ENCODE data around the gene CDK6.

The CDK6 gene

GRCh38 chr7:92740134-92740533 is 96.2 kb downstream of the CDK6 start:
- no peak for DNase-seq (ENCODE audit: low read depth, low spot score)

- no peak for DNase-seq (ENCODE audit: low read depth, low spot score)
Observed at GRCh38 chr7:92739091-92739490, 97.3 kb downstream of the CDK6 start.

GRCh38 chr7:92737706-92738105 is 98.7 kb downstream of the CDK6 start:
- no peak for DNase-seq (ENCODE audit: low read depth, low spot score)

GRCh38 chr7:92736870-92737269 is 99.5 kb downstream of the CDK6 start:
- DNase-seq (ENCODE audit: low read depth, low spot score): no peak

GRCh38 chr7:92735707-92736106 is 100.7 kb downstream of the CDK6 start:
- DNase-seq (ENCODE audit: low read depth, low spot score): peak; percentile 54

- DNase-seq (ENCODE audit: low read depth, low spot score): no peak
Observed at GRCh38 chr7:92732316-92733036, 103.9 kb downstream of the CDK6 start.

- DNase-seq (ENCODE audit: low read depth, low spot score): peak; percentile 42
Observed at GRCh38 chr7:92731335-92732063, 104.9 kb downstream of the CDK6 start.

- no peak for DNase-seq (ENCODE audit: low read depth, low spot score)
Observed at GRCh38 chr7:92730808-92731207, 105.6 kb downstream of the CDK6 start.

GRCh38 chr7:92729751-92730150 is 106.6 kb downstream of the CDK6 start:
- no peak for DNase-seq (ENCODE audit: low read depth, low spot score)

- DNase-seq (ENCODE audit: low read depth, low spot score): no peak
Observed at GRCh38 chr7:92729172-92729571, 107.2 kb downstream of the CDK6 start.

- DNase-seq (ENCODE audit: low read depth, low spot score): no peak
Observed at GRCh38 chr7:92727755-92728154, 108.6 kb downstream of the CDK6 start.

- DNase-seq (ENCODE audit: low read depth, low spot score): no peak
Observed at GRCh38 chr7:92725161-92725925, 111.0 kb downstream of the CDK6 start.

GRCh38 chr7:92723943-92724342 is 112.4 kb downstream of the CDK6 start:
- no peak for DNase-seq (ENCODE audit: low read depth, low spot score)

GRCh38 chr7:92723205-92723604 is 113.2 kb downstream of the CDK6 start:
- peak; percentile 28 for DNase-seq (ENCODE audit: low read depth, low spot score)

GRCh38 chr7:92722541-92722940 is 113.8 kb downstream of the CDK6 start:
- DNase-seq (ENCODE audit: low read depth, low spot score): no peak

- no peak for DNase-seq (ENCODE audit: low read depth, low spot score)
Observed at GRCh38 chr7:92720604-92721350, 115.6 kb downstream of the CDK6 start.

- peak; percentile 86 for DNase-seq (ENCODE audit: low read depth, low spot score)
Observed at GRCh38 chr7:92717993-92718716, 118.2 kb downstream of the CDK6 start.

- no peak for DNase-seq (ENCODE audit: low read depth, low spot score)
Observed at GRCh38 chr7:92717623-92717992, 118.8 kb downstream of the CDK6 start.

- no peak for DNase-seq (ENCODE audit: low read depth, low spot score)
Observed at GRCh38 chr7:92716825-92717580, 119.4 kb downstream of the CDK6 start.

- DNase-seq (ENCODE audit: low read depth, low spot score): no peak
Observed at GRCh38 chr7:92715963-92716362, 120.4 kb downstream of the CDK6 start.

Measured in astrocyte of the hippocampus (primary cell).